Spleen (tissue), 11 donors: ENCODE measurements around the gene LSG1. TPM values are rescaled to one million over a fixed set of nuclear protein-coding genes. Genes with fewer than 3 reads are reported as not detected.

Source experiments
- DNase-seq: peaks from one replicate; pipeline ENCODE4 v3.0.0-alpha.2; 2020
- H3K27ac ChIP-seq, 8 donors: fragments of 200-600 bp; sonication (generic) in 7 of 8; 1 replicate in 4 of 8; 2 replicates in 4 of 8; pipeline versions ENCODE4 v1.5.0 to v1.8.0; 2016 to 2021; ENCODE audit warnings: inconsistent platforms in 4 of 8, mild to moderate bottlenecking in 4 of 8, moderate library complexity in 1 of 8
- H3K27me3 ChIP-seq, 7 donors: fragments of 200-600 bp; sonication (generic) in 6 of 7; replicated peaks in 1 of 7; 1 replicate in 4 of 7; 2 replicates in 3 of 7; pipeline versions ENCODE4 v1.5.0 to v1.8.0; 2016 to 2021; ENCODE audit warnings: inconsistent platforms in 3 of 7, mild to moderate bottlenecking in 1 of 7
- H3K36me3 ChIP-seq, 6 donors: fragments of 200-600 bp; sonication (generic) in 5 of 6; 1 replicate in 4 of 6; 2 replicates in 2 of 6; pipeline versions ENCODE4 v1.5.0 to v1.8.0; 2016 to 2021; ENCODE audit warnings: inconsistent platforms in 2 of 6
- H3K4me1 ChIP-seq, 6 donors: fragments of 200-600 bp; sonication (generic) in 5 of 6; 1 replicate in 3 of 6; 2 replicates in 3 of 6; pipeline versions ENCODE4 v1.5.0 to v1.8.0; 2016 to 2021; ENCODE audit warnings: inconsistent platforms in 3 of 6
- H3K4me3 ChIP-seq, 8 donors: fragments of 200-600 bp; sonication (generic) in 7 of 8; 1 replicate in 4 of 8; 2 replicates in 4 of 8; pipeline versions ENCODE4 v1.5.0 to v1.8.0; 2016 to 2021; ENCODE audit warnings: inconsistent platforms in 4 of 8, mild to moderate bottlenecking in 4 of 8, moderate library complexity in 2 of 8
- H3K9me3 ChIP-seq, 8 donors: fragments of 200-600 bp; sonication (generic) in 7 of 8; 1 replicate in 4 of 8; 2 replicates in 4 of 8; pipeline versions ENCODE4 v1.5.0 to v1.8.0; 2016 to 2021; ENCODE audit warnings: inconsistent platforms in 4 of 8
- CTCF ChIP-seq, 11 experiments: fragments of 200-600 bp in 7 of 11; fragments of 450-650 bp in 4 of 11; sonication (generic) in 4 of 11; IDR thresholded peaks in 8 of 11; conservative IDR thresholded peaks in 3 of 11; 1 replicate in 7 of 11; 2 replicates in 4 of 11; pipeline versions ENCODE4 v1.4.0 to v1.8.0; 2016 to 2021; ENCODE audit warnings: antibody characterized with exemption in 11 of 11, inconsistent platforms in 4 of 11, mild to moderate bottlenecking in 1 of 11
- POLR2A ChIP-seq, 3 donors: fragments of 450-650 bp; IDR thresholded peaks; one replicate each; pipeline ENCODE4 v1.5.1; 2017; ENCODE audit warnings: antibody characterized with exemption in 3 of 3, mild to moderate bottlenecking in 1 of 3
- POLR2AphosphoS5 ChIP-seq, 3 donors: sonication (generic); formaldehyde crosslinking; IDR thresholded peaks; one replicate each; pipeline ENCODE4 v1.5.1; 2017; ENCODE audit warnings: antibody characterized with exemption in 3 of 3
- WGBS, 5 donors: extraction: QIAGEN DNeasy Blood & Tissue Kit in 3 of 5; methylation state at CpG; one replicate each; pipeline versions ENCODE4 v1.1.5 to v1.1.7; 2013 to 2018; 5-methylcytosine and 5-hydroxymethylcytosine counted together
- intact Hi-C: fragments of 100-400 bp; cut with DNase I; formaldehyde crosslinking; loops from one replicate; pipeline ENCODE4 v1.15.0; 2023; ENCODE audit warnings: low total_unique reads
- polyA plus RNA-seq, 3 donors: library from polyadenylated mRNA; stranded (reverse); fragments of 200-250 nt; gene quantifications; one replicate each; pipeline ENCODE4 v1.2.1, GENCODE V29; 2013
- total RNA-seq, 7 donors: library from RNA; depleted of rRNA in 3 of 7; stranded (reverse); fragments of >200 nt in 3 of 7; fragmentation: NEBNext Ultra II Directional in 4 of 7; extraction: Animal tissue kit (Norgen Biotek cat#: 25700) in 4 of 7; gene quantifications; one replicate each; pipeline versions ENCODE4 v1.1.0 to v1.2.1, GENCODE V29; 2016 to 2021
- donor health status: healthy with polysubstance abuse.
- donor health status: DM: no; HTN: no; CAD: no; lungs with moderate emphysema.
- donor health status: DM: no; HTN: no; CAD: no.
- donor health status: Bipolar disorder and iron deficiency.
- donor health status: healthy.
- donor health status: DM: no; HTN: no; CAD: no.
- donor health status: DM: yes; HTN: yes; CAD: no.

LSG1 gene
- total and polyA plus RNA-seq, 10 donors = 10.8 to 58.0 (median 35.7) TPM

- no peak overlapping the region for H3K27ac ChIP-seq
- H3K9me3 ChIP-seq = no peaks in the 10 kb centered on the region
- H3K4me3 ChIP-seq = no peak overlapping the region
- no peaks in the 10 kb centered on the region for H3K27me3 ChIP-seq
- TF ChIP-seq CTCF (IDR thresholded peaks at IDR 0.05 in 8 of 11, conservative IDR thresholded peaks at IDR 0.05 in 3 of 11) = no peak
- intact Hi-C loops = no loop called here
- DNase-seq = no peak
- H3K4me1 ChIP-seq = peaks cover 0 to 5% (median 0%) of the 10 kb centered on the region in 6 donors
- no peaks in the 10 kb centered on the region for H3K36me3 ChIP-seq
- 83 to 90% (median 87%) methylated on average over 8 of the region's 8 CpGs for WGBS, 5 donors
Measured at GRCh38 chr3:194715022-194715800, 43.2 kb upstream of the LSG1 start.

- no peak overlapping the region for H3K27ac ChIP-seq
- no peaks in the 10 kb centered on the region for H3K27me3 ChIP-seq
- 74 to 85% (median 76%) methylated on average over 6 of the region's 6 CpGs for WGBS, 5 donors
- H3K36me3 ChIP-seq = no peaks in the 10 kb centered on the region
- no peak overlapping the region for H3K4me3 ChIP-seq
- no peaks in the 10 kb centered on the region for H3K9me3 ChIP-seq
- no peak for TF ChIP-seq POLR2AphosphoS5 (IDR thresholded peaks at IDR 0.05)
- no peak for TF ChIP-seq CTCF (IDR thresholded peaks at IDR 0.05 in 8 of 11, conservative IDR thresholded peaks at IDR 0.05 in 3 of 11)
- TF ChIP-seq POLR2A (IDR thresholded peaks at IDR 0.05) = no peak
- intact Hi-C loops = no loop called here
- no peak for DNase-seq
- H3K4me1 ChIP-seq = peaks cover 0 to 5% (median 0%) of the 10 kb centered on the region in 6 donors
Measured at GRCh38 chr3:194714564-194714963, 42.6 kb upstream of the LSG1 start.

- Histone ChIP-seq H3K9me3 (no peaks in the 10 kb centered on the region), H3K4me1 (peaks cover 0 to 5% (median 0%) of the 10 kb centered on the region in 6 donors), H3K27me3 (no peaks in the 10 kb centered on the region), H3K4me3 (no peak overlapping the region), H3K27ac (no peak overlapping the region), H3K36me3 (no peaks in the 10 kb centered on the region)
- intact Hi-C loops = no loop called here
- 83 to 94% (median 89%) methylated on average over 5 of the region's 5 CpGs for WGBS, 5 donors
- TF ChIP-seq CTCF (IDR thresholded peaks at IDR 0.05 in 8 of 11, conservative IDR thresholded peaks at IDR 0.05 in 3 of 11) (no peak), POLR2A (IDR thresholded peaks at IDR 0.05) (no peak), POLR2AphosphoS5 (IDR thresholded peaks at IDR 0.05) (no peak)
- DNase-seq = no peak
Measured at GRCh38 chr3:194714137-194714455, 42.1 kb upstream of the LSG1 start.

- no peak for TF ChIP-seq POLR2A (IDR thresholded peaks at IDR 0.05)
- TF ChIP-seq CTCF (IDR thresholded peaks at IDR 0.05 in 8 of 11, conservative IDR thresholded peaks at IDR 0.05 in 3 of 11) = no peak
- no peak for TF ChIP-seq POLR2AphosphoS5 (IDR thresholded peaks at IDR 0.05)
- no peak for DNase-seq
- H3K36me3 ChIP-seq = no peaks in the 10 kb centered on the region
- intact Hi-C loops = no loop called here
- H3K27me3 ChIP-seq = no peaks in the 10 kb centered on the region
- no peaks in the 10 kb centered on the region for H3K9me3 ChIP-seq
- WGBS, 5 donors = 82 to 94% (median 91%) methylated on average over 9 of the region's 9 CpGs
- H3K4me3 ChIP-seq = no peak overlapping the region
- H3K4me1 ChIP-seq = peaks cover 0 to 5% (median 0%) of the 10 kb centered on the region in 6 donors
- no peak overlapping the region for H3K27ac ChIP-seq
Measured at GRCh38 chr3:194713299-194714136, 41.5 kb upstream of the LSG1 start.
